ENCODE measurements around the gene ZNF407.
"Not testable (repeated sequence)": the region's sequence is repeated elsewhere in the genome, so short reads cannot be mapped to it uniquely, and the experiment has no call there.

The ZNF407 gene

GRCh38 chr18:75083761-75084160 lies 486.1 kb downstream of the ZNF407 start:
- no peak for DNase-seq
- in situ Hi-C loops (cut with MboI; ENCODE audit: low pct_unique_long_range_greater_than_20kb, low sequenced_read_pairs) = no loop called here

- in situ Hi-C loops (cut with MboI; ENCODE audit: low pct_unique_long_range_greater_than_20kb, low sequenced_read_pairs); DNase-seq: not testable (repeated sequence)
Measured at GRCh38 chr18:75085676-75086075, 488.0 kb downstream of the ZNF407 start.

GRCh38 chr18:75086494-75087034 lies 488.9 kb downstream of the ZNF407 start:
- in situ Hi-C loops (cut with MboI; ENCODE audit: low pct_unique_long_range_greater_than_20kb, low sequenced_read_pairs) = no loop called here
- no peak for DNase-seq

- in situ Hi-C loops (cut with MboI; ENCODE audit: low pct_unique_long_range_greater_than_20kb, low sequenced_read_pairs) = no loop called here
- no peak for DNase-seq
Measured at GRCh38 chr18:75087119-75088020, 489.7 kb downstream of the ZNF407 start.

GRCh38 chr18:75088021-75088506 lies 490.4 kb downstream of the ZNF407 start:
- DNase-seq = no peak
- in situ Hi-C loops (cut with MboI; ENCODE audit: low pct_unique_long_range_greater_than_20kb, low sequenced_read_pairs) = no loop called here

- in situ Hi-C loops (cut with MboI; ENCODE audit: low pct_unique_long_range_greater_than_20kb, low sequenced_read_pairs) = no loop called here
- no peak for DNase-seq
Measured at GRCh38 chr18:75088622-75089211, 491.0 kb downstream of the ZNF407 start.

GRCh38 chr18:75089748-75090327 lies 492.2 kb downstream of the ZNF407 start:
- DNase-seq = no peak
- in situ Hi-C loops (cut with MboI; ENCODE audit: low pct_unique_long_range_greater_than_20kb, low sequenced_read_pairs) = no loop called here

- DNase-seq = no peak
- in situ Hi-C loops (cut with MboI; ENCODE audit: low pct_unique_long_range_greater_than_20kb, low sequenced_read_pairs) = no loop called here
Measured at GRCh38 chr18:75090336-75090735, 492.7 kb downstream of the ZNF407 start.

GRCh38 chr18:75097491-75098225 lies 500.0 kb downstream of the ZNF407 start:
- no peak for DNase-seq
- in situ Hi-C loops (cut with MboI; ENCODE audit: low pct_unique_long_range_greater_than_20kb, low sequenced_read_pairs) = no loop called here

GRCh38 chr18:75100832-75101630 lies 503.4 kb downstream of the ZNF407 start:
- DNase-seq = no peak
- in situ Hi-C loops (cut with MboI; ENCODE audit: low pct_unique_long_range_greater_than_20kb, low sequenced_read_pairs) = no loop called here

GRCh38 chr18:75101916-75102315 lies 504.2 kb downstream of the ZNF407 start:
- no peak for DNase-seq

GRCh38 chr18:75104029-75104428 lies 506.4 kb downstream of the ZNF407 start:
- DNase-seq; in situ Hi-C loops (cut with MboI; ENCODE audit: low pct_unique_long_range_greater_than_20kb, low sequenced_read_pairs): not testable (repeated sequence)

More at GRCh38 chr18:75101916-75102315, 504.2 kb downstream of the ZNF407 start:
- in situ Hi-C loops (cut with MboI; ENCODE audit: low pct_unique_long_range_greater_than_20kb, low sequenced_read_pairs) = no loop called here

GRCh38 chr18:75104483-75104882 lies 506.8 kb downstream of the ZNF407 start:
- in situ Hi-C loops (cut with MboI; ENCODE audit: low pct_unique_long_range_greater_than_20kb, low sequenced_read_pairs) = no loop called here
- DNase-seq = no peak

- DNase-seq = no peak
- in situ Hi-C loops (cut with MboI; ENCODE audit: low pct_unique_long_range_greater_than_20kb, low sequenced_read_pairs) = no loop called here
Measured at GRCh38 chr18:75105551-75106254, 508.0 kb downstream of the ZNF407 start.

GRCh38 chr18:75106746-75107145 lies 509.1 kb downstream of the ZNF407 start:
- DNase-seq = no peak
- in situ Hi-C loops (cut with MboI; ENCODE audit: low pct_unique_long_range_greater_than_20kb, low sequenced_read_pairs) = no loop called here

- in situ Hi-C loops (cut with MboI; ENCODE audit: low pct_unique_long_range_greater_than_20kb, low sequenced_read_pairs) = no loop called here
- no peak for DNase-seq
Measured at GRCh38 chr18:75107196-75107930, 509.7 kb downstream of the ZNF407 start.

- in situ Hi-C loops (cut with MboI; ENCODE audit: low pct_unique_long_range_greater_than_20kb, low sequenced_read_pairs) = no loop called here
- DNase-seq = no peak
Measured at GRCh38 chr18:75107931-75108276, 510.2 kb downstream of the ZNF407 start.
